VCaP (cell line): ENCODE results near the gene TPPP.

Experiments used
- H3K27ac ChIP-seq: fragments of 450-650 bp; 2 replicates; pipeline ENCODE4 v1.5.1; 2017
- TF ChIP-seq, protein P1 (sequence below): fragments of 450-650 bp; conservative IDR thresholded peaks from 2 replicates; pipeline ENCODE4 v1.5.1; 2017; ENCODE audit warnings: mild to moderate bottlenecking, moderate library complexity

TPPP gene

DNA sequence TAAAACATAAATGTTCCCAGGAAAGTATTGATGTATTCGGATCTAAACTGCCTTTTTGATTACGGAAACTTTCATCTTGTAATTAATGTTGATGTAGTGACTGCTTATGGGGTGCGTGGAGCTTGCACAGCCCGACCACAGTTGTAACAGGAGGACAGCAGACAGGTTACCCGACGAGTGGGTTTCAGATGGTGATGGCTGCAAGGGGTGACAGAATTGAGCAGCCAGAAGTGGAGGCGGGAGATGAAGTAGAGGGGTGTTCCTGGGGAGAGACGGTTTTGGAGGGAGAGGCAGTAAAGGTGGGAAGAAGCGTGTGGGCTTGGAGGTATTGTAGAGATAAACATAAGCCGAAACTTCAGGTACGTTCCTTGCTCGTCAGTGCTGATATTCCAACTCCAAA, 75.3 kb downstream of the TPPP start:
- no peak overlapping the region for H3K27ac ChIP-seq
- TF ChIP-seq, protein P1, sequence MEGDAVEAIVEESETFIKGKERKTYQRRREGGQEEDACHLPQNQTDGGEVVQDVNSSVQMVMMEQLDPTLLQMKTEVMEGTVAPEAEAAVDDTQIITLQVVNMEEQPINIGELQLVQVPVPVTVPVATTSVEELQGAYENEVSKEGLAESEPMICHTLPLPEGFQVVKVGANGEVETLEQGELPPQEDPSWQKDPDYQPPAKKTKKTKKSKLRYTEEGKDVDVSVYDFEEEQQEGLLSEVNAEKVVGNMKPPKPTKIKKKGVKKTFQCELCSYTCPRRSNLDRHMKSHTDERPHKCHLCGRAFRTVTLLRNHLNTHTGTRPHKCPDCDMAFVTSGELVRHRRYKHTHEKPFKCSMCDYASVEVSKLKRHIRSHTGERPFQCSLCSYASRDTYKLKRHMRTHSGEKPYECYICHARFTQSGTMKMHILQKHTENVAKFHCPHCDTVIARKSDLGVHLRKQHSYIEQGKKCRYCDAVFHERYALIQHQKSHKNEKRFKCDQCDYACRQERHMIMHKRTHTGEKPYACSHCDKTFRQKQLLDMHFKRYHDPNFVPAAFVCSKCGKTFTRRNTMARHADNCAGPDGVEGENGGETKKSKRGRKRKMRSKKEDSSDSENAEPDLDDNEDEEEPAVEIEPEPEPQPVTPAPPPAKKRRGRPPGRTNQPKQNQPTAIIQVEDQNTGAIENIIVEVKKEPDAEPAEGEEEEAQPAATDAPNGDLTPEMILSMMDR = no peak

DNA sequence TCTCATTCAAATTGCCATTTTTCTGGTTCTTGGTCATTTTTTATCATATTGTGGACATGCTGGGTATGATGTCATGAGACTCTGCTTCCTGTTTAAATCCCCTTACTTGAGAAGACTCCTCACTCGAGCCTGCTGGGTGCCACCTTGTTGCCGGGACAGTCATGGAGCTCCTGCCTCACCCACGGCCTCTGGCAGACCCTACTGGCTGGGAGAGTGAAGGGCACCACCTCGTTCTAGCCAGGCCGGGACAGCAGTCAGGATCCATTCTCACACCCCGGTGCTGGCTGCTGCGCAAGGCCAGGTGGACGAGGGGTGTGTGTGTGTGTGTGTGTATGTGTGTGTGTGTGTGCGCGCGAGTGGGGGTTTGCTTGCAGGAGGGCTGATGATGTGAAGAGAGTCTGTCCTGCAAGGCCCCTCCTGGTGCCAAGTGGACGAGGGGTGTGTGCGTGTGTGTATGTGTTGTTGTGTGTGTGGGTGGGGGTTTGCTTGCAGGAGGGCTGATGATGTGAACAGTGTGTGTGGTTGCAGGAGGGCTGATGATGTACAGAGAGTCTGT, 76.6 kb downstream of the TPPP start:
- no peak overlapping the region; the same call in 1 of the 2 replicates for H3K27ac ChIP-seq
- TF ChIP-seq, protein P1 = peak; percentile 30

- TF ChIP-seq, protein P1 = no peak
- peak overlapping the region; percentile 78 for H3K27ac ChIP-seq
Measured at GRCh38 chr5:612498-613424, 80.4 kb downstream of the TPPP start.

- TF ChIP-seq, protein P1 = no peak
- peak within 1 kb of the TSS; percentile 78 for H3K27ac ChIP-seq
Measured at GRCh38 chr5:611731-612486, 81.2 kb downstream of the TPPP start, which contains the start of gene CEP72. Gene CEP72 (plus strand): TSS chr5:612340. CDS start chr5:612362, 22 bp downstream.

DNA sequence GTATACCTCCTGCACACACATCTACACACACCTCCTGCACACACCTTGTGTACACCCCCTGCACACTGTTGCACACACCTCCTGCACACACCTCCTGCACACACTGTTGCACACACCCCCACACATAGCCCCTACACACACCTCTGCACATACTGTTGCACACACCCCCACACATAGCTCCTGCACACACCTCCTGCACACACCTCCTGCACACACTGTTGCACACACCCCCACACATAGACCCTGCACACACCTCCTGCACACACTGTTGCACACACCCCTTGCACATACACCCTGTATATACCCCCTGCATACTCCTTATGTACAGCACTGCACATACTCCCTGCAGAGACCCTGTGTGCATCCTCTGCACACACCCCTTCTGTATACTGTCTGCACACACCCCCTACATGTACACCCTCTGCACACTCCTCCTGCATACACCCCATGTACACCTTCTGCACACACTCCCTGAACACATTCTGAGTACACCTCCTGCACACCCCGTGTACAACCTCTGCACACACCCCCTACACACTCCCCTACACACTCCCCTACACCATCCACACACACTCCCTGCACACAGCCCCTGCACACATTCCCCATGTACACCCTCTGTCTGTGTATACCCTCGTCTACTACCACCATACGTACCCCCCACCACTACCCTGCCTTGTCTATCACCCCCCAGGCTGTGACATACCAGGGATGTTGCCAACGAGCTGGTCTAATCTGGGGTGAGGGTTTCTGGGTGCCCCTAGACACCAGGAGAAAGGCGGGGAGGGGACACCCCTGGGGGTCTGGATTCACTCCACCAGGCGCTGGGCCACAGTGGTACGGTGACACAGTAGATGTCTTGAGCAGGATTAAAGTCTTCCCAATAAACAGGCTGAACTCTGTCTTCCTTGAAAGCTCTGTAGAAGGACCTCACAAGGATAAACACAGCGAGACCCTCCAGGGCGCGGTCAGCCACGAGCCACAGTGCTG, 82.1 kb downstream of the TPPP start:
- H3K27ac ChIP-seq = peak overlapping the region; percentile 78; the same call in 1 of the 2 replicates
- TF ChIP-seq, protein P1 = no peak

- TF ChIP-seq, protein P1 = no peak
Measured at GRCh38 chr5:610011-610743, 83.0 kb downstream of the TPPP start.

More at GRCh38 chr5:610011-610743, 83.0 kb downstream of the TPPP start:
- H3K27ac ChIP-seq = peak overlapping the region; percentile 29; the same call in 1 of the 2 replicates
